ENCODE results near the gene LIPK.
"Not testable (repeated sequence)": the region's sequence is repeated elsewhere in the genome, so short reads cannot be mapped to it uniquely, and the experiment has no call there.

The LIPK gene

GRCh38 chr10:88721392-88721791 is 15.3 kb downstream of the LIPK start:
- no peak for DNase-seq (ENCODE audit: low read depth)

GRCh38 chr10:88725798-88726197 is 19.7 kb downstream of the LIPK start:
- no peak for DNase-seq (ENCODE audit: low read depth)

GRCh38 chr10:88728107-88728763 is 22.2 kb downstream of the LIPK start:
- no peak for DNase-seq (ENCODE audit: low read depth)

GRCh38 chr10:88730864-88731263 is 24.8 kb downstream of the LIPK start:
- no peak for DNase-seq (ENCODE audit: low read depth)

- DNase-seq (ENCODE audit: low read depth), result no peak
Observed at GRCh38 chr10:88731296-88731695, 25.2 kb downstream of the LIPK start.

GRCh38 chr10:88733215-88733614 is 27.2 kb downstream of the LIPK start:
- no peak for DNase-seq (ENCODE audit: low read depth)

- no peak for DNase-seq (ENCODE audit: low read depth)
Observed at GRCh38 chr10:88735661-88736060, 29.6 kb downstream of the LIPK start.

GRCh38 chr10:88741921-88742320 is 35.9 kb downstream of the LIPK start:
- not testable (repeated sequence) for DNase-seq (ENCODE audit: low read depth)

- no peak for DNase-seq (ENCODE audit: low read depth)
Observed at GRCh38 chr10:88742448-88742847, 36.4 kb downstream of the LIPK start.

GRCh38 chr10:88744002-88744401 is 38.0 kb downstream of the LIPK start:
- no peak for DNase-seq (ENCODE audit: low read depth)

GRCh38 chr10:88745633-88746032 is 39.6 kb downstream of the LIPK start:
- DNase-seq (ENCODE audit: low read depth), result no peak

GRCh38 chr10:88754287-88754686 is 48.2 kb downstream of the LIPK start:
- DNase-seq (ENCODE audit: low read depth), result peak; percentile 61

- DNase-seq (ENCODE audit: low read depth), result no peak
Observed at GRCh38 chr10:88755753-88756152, 49.7 kb downstream of the LIPK start.

GRCh38 chr10:88756660-88757059 is 50.6 kb downstream of the LIPK start:
- no peak for DNase-seq (ENCODE audit: low read depth)

- no peak for DNase-seq (ENCODE audit: low read depth)
Observed at GRCh38 chr10:88759366-88760101, 53.5 kb downstream of the LIPK start, which contains the start of gene LIPN. Gene LIPN (plus strand): TSS chr10:88760020. CDS start chr10:88761406, 1,386 bp downstream.

GRCh38 chr10:88762906-88763305 is 56.9 kb downstream of the LIPK start:
- no peak for DNase-seq (ENCODE audit: low read depth)

GRCh38 chr10:88763441-88763840 is 57.4 kb downstream of the LIPK start:
- peak; percentile 16 for DNase-seq (ENCODE audit: low read depth)

- no peak for DNase-seq (ENCODE audit: low read depth)
Observed at GRCh38 chr10:88764110-88764509, 58.1 kb downstream of the LIPK start.

GRCh38 chr10:88765816-88766215 is 59.8 kb downstream of the LIPK start:
- no peak for DNase-seq (ENCODE audit: low read depth)

GRCh38 chr10:88769384-88769783 is 63.3 kb downstream of the LIPK start:
- DNase-seq (ENCODE audit: low read depth), result no peak

GRCh38 chr10:88781206-88781605 is 75.2 kb downstream of the LIPK start:
- no peak for DNase-seq (ENCODE audit: low read depth)

- no peak for DNase-seq (ENCODE audit: low read depth)
Observed at GRCh38 chr10:88782222-88782621, 76.2 kb downstream of the LIPK start.

- no peak for DNase-seq (ENCODE audit: low read depth)
Observed at GRCh38 chr10:88783724-88784123, 77.7 kb downstream of the LIPK start.

Data from stromal cell of bone marrow (primary cell).